ENCODE measurements around the gene ALG1. TPM values are rescaled to one million over a fixed set of nuclear protein-coding genes. Genes with fewer than 3 reads are reported as not detected.
"Not testable (repeated sequence)": the region's sequence is repeated elsewhere in the genome, so short reads cannot be mapped to it uniquely, and the experiment has no call there.

Gene ALG1
- total RNA-seq, 1 experiment from 2014 or later: 29.1 TPM

GRCh38 chr16:5103296-5104032 lies 31.8 kb downstream of the ALG1 start:
- intact Hi-C loops (cut with micrococcal nuclease); H3K4me3 Mint-ChIP-seq (ENCODE audit: unreplicated experiment); H3K4me1 Mint-ChIP-seq (ENCODE audit: insufficient read depth, unreplicated experiment); DNase-seq (ENCODE audit: unreplicated experiment); BruUV-seq (replicated peaks); H3K36me3 Mint-ChIP-seq (ENCODE audit: insufficient read depth, unreplicated experiment); H3K27me3 Mint-ChIP-seq (ENCODE audit: insufficient read depth, unreplicated experiment); H3K27ac Mint-ChIP-seq (ENCODE audit: low read depth, unreplicated experiment); POLR2A ChIA-PET; H3K9me3 Mint-ChIP-seq (ENCODE audit: unreplicated experiment): not testable (repeated sequence)
- CTCF ChIA-PET: interaction anchor here (1.1 kb wide), 1 partner anchor 11 kb away, joined by 3 read pairs; no protein-coding TSS in a partner anchor

- intact Hi-C loops (cut with micrococcal nuclease); DNase-seq (ENCODE audit: unreplicated experiment); H3K4me1 Mint-ChIP-seq (ENCODE audit: insufficient read depth, unreplicated experiment); H3K9me3 Mint-ChIP-seq (ENCODE audit: unreplicated experiment); H3K27ac Mint-ChIP-seq (ENCODE audit: low read depth, unreplicated experiment); H3K36me3 Mint-ChIP-seq (ENCODE audit: insufficient read depth, unreplicated experiment); BruUV-seq (replicated peaks); POLR2A ChIA-PET; H3K4me3 Mint-ChIP-seq (ENCODE audit: unreplicated experiment); H3K27me3 Mint-ChIP-seq (ENCODE audit: insufficient read depth, unreplicated experiment): not testable (repeated sequence)
- CTCF ChIA-PET: interaction anchor here (0.7 kb wide), 1 partner anchor 263 kb away, joined by 3 read pairs; no protein-coding TSS in a partner anchor
These were observed 33.4 kb downstream of the ALG1 start for GRCh38 chr16:5105039-5105438.

GRCh38 chr16:5108505-5109158 lies 37.0 kb downstream of the ALG1 start:
- Mint-ChIP-seq H3K4me1 (ENCODE audit: insufficient read depth, unreplicated experiment) (no peaks in the 10 kb centered on the region), H3K9me3 (ENCODE audit: unreplicated experiment) (no peaks in the 10 kb centered on the region), H3K36me3 (ENCODE audit: insufficient read depth, unreplicated experiment) (no peaks in the 10 kb centered on the region), H3K27ac (ENCODE audit: low read depth, unreplicated experiment) (no peak overlapping the region), H3K27me3 (ENCODE audit: insufficient read depth, unreplicated experiment) (no peaks in the 10 kb centered on the region), H3K4me3 (ENCODE audit: unreplicated experiment) (no peak overlapping the region)
- intact Hi-C loops (cut with micrococcal nuclease): no loop called here
- no peak for TF ChIP-seq CTCF (IDR thresholded peaks at IDR 0.05; ENCODE audit: unreplicated experiment)
- ChIA-PET POLR2A (interaction anchor here (0.7 kb wide), 1 partner anchor 631 kb away, joined by 3 read pairs; no protein-coding TSS in a partner anchor), CTCF (interaction anchor here (0.6 to 0.9 kb wide), 3 partner anchors 16 to 61 kb away, joined by 3 to 4 read pairs (median 3); no protein-coding TSS in a partner anchor)
- no peak for DNase-seq (ENCODE audit: unreplicated experiment)
- no TSS peak for BruUV-seq (replicated peaks)

GRCh38 chr16:5110933-5111332 lies 39.3 kb downstream of the ALG1 start:
- H3K4me1 Mint-ChIP-seq (ENCODE audit: insufficient read depth, unreplicated experiment); DNase-seq (ENCODE audit: unreplicated experiment); H3K27ac Mint-ChIP-seq (ENCODE audit: low read depth, unreplicated experiment); intact Hi-C loops (cut with micrococcal nuclease); H3K27me3 Mint-ChIP-seq (ENCODE audit: insufficient read depth, unreplicated experiment); H3K4me3 Mint-ChIP-seq (ENCODE audit: unreplicated experiment); POLR2A ChIA-PET; H3K9me3 Mint-ChIP-seq (ENCODE audit: unreplicated experiment); BruUV-seq (replicated peaks); CTCF ChIA-PET; H3K36me3 Mint-ChIP-seq (ENCODE audit: insufficient read depth, unreplicated experiment): not testable (repeated sequence)

GRCh38 chr16:5116780-5117295 lies 45.2 kb downstream of the ALG1 start:
- POLR2A ChIA-PET; intact Hi-C loops (cut with micrococcal nuclease); CTCF ChIA-PET; H3K9me3 Mint-ChIP-seq (ENCODE audit: unreplicated experiment); BruUV-seq (replicated peaks); H3K36me3 Mint-ChIP-seq (ENCODE audit: insufficient read depth, unreplicated experiment); H3K4me3 Mint-ChIP-seq (ENCODE audit: unreplicated experiment); DNase-seq (ENCODE audit: unreplicated experiment); H3K4me1 Mint-ChIP-seq (ENCODE audit: insufficient read depth, unreplicated experiment); H3K27ac Mint-ChIP-seq (ENCODE audit: low read depth, unreplicated experiment): not testable (repeated sequence)
- peaks cover 31% of the 10 kb centered on the region for H3K27me3 Mint-ChIP-seq (ENCODE audit: insufficient read depth, unreplicated experiment)

- H3K27me3 Mint-ChIP-seq (ENCODE audit: insufficient read depth, unreplicated experiment): peaks cover 33% of the 10 kb centered on the region
- CTCF ChIA-PET; H3K27ac Mint-ChIP-seq (ENCODE audit: low read depth, unreplicated experiment); H3K9me3 Mint-ChIP-seq (ENCODE audit: unreplicated experiment); intact Hi-C loops (cut with micrococcal nuclease); POLR2A ChIA-PET; H3K36me3 Mint-ChIP-seq (ENCODE audit: insufficient read depth, unreplicated experiment); H3K4me1 Mint-ChIP-seq (ENCODE audit: insufficient read depth, unreplicated experiment); BruUV-seq (replicated peaks); H3K4me3 Mint-ChIP-seq (ENCODE audit: unreplicated experiment): not testable (repeated sequence)
- DNase-seq (ENCODE audit: unreplicated experiment): peak; percentile 4
These were observed 45.9 kb downstream of the ALG1 start for GRCh38 chr16:5117300-5118087.

GRCh38 chr16:5131467-5132004 lies 59.9 kb downstream of the ALG1 start:
- H3K27ac Mint-ChIP-seq (ENCODE audit: low read depth, unreplicated experiment); DNase-seq (ENCODE audit: unreplicated experiment); H3K9me3 Mint-ChIP-seq (ENCODE audit: unreplicated experiment); H3K36me3 Mint-ChIP-seq (ENCODE audit: insufficient read depth, unreplicated experiment); BruUV-seq (replicated peaks); intact Hi-C loops (cut with micrococcal nuclease); H3K4me3 Mint-ChIP-seq (ENCODE audit: unreplicated experiment); H3K27me3 Mint-ChIP-seq (ENCODE audit: insufficient read depth, unreplicated experiment); POLR2A ChIA-PET; H3K4me1 Mint-ChIP-seq (ENCODE audit: insufficient read depth, unreplicated experiment); CTCF ChIA-PET: not testable (repeated sequence)
